GM18867 (cell line): ENCODE measurements around the gene COX20.

Experiments used
- ATAC-seq: cut with Tn5 transposase; IDR thresholded peaks from one replicate; pipeline ENCODE4 v1.9.1; 2021; ENCODE audit warnings: mild to moderate bottlenecking, moderate library complexity; ENCODE audit not compliant: unreplicated experiment

Gene COX20

GRCh38 chr1:244850099-244850852 is 14.8 kb downstream of the COX20 start:
- ATAC-seq, result no peak

GRCh38 chr1:244850896-244851295 is 15.4 kb downstream of the COX20 start:
- ATAC-seq, result no peak

GRCh38 chr1:244851546-244852231 is 16.2 kb downstream of the COX20 start:
- ATAC-seq, result no peak

- ATAC-seq, result no peak
Measured at GRCh38 chr1:244852694-244853093, 17.2 kb downstream of the COX20 start.

- no peak for ATAC-seq
Measured at GRCh38 chr1:244854166-244854565, 18.7 kb downstream of the COX20 start.

GRCh38 chr1:244854865-244855578 is 19.6 kb downstream of the COX20 start:
- ATAC-seq, result no peak

GRCh38 chr1:244857761-244858160 is 22.3 kb downstream of the COX20 start:
- ATAC-seq, result no peak

GRCh38 chr1:244858357-244858756 is 22.9 kb downstream of the COX20 start:
- no peak for ATAC-seq

GRCh38 chr1:244860078-244860477 is 24.6 kb downstream of the COX20 start:
- no peak for ATAC-seq

- no peak for ATAC-seq
Measured at GRCh38 chr1:244860914-244861610, 25.6 kb downstream of the COX20 start.

GRCh38 chr1:244861683-244862082 is 26.2 kb downstream of the COX20 start:
- ATAC-seq, result no peak

- no peak for ATAC-seq
Measured at GRCh38 chr1:244862354-244862698, 26.9 kb downstream of the COX20 start.

GRCh38 chr1:244862699-244863490 is 27.4 kb downstream of the COX20 start:
- peak; percentile 53 for ATAC-seq

GRCh38 chr1:244863491-244864252 is 28.2 kb downstream of the COX20 start:
- ATAC-seq, result peak; percentile 3

- ATAC-seq, result peak; percentile 66
Measured at GRCh38 chr1:244864253-244865027, 29.0 kb downstream of the COX20 start, which contains the start of gene HNRNPU. TSS of gene HNRNPU (minus strand) at chr1:244864543. CDS start at chr1:244864307, 236 bp downstream.

GRCh38 chr1:244865028-244865371 is 29.5 kb downstream of the COX20 start:
- no peak for ATAC-seq

GRCh38 chr1:244865820-244866219 is 30.4 kb downstream of the COX20 start:
- ATAC-seq, result no peak

- ATAC-seq, result no peak
Measured at GRCh38 chr1:244866355-244866754, 30.9 kb downstream of the COX20 start.
